Body of pancreas (tissue), 4 donors: ENCODE results near the gene CLDN7. TPM values are rescaled to one million over a fixed set of nuclear protein-coding genes. Genes with fewer than 3 reads are reported as not detected.

Experiments
- ATAC-seq: fragments of 150-250 bp; one replicate; pipeline ENCODE4 v1.9.1; 2016
- DNase-seq, 4 donors: peaks; one replicate each; pipeline ENCODE4 v3.0.0-alpha.2; 2019
- H3K27ac ChIP-seq, 4 donors: fragments of 200-600 bp; sonication (generic); 1 replicate in 3 of 4; 2 replicates in 1 of 4; pipeline versions ENCODE4 v1.5.1 to v1.6.1; 2016 to 2019; ENCODE audit warnings: mild to moderate bottlenecking in 1 of 4, mixed read lengths in 1 of 4, moderate library complexity in 1 of 4
- H3K27me3 ChIP-seq, 2 donors: fragments of 200-600 bp; sonication (generic); one replicate each; pipeline ENCODE4 v1.6.0; 2016; ENCODE audit warnings: mild to moderate bottlenecking in 1 of 2
- H3K36me3 ChIP-seq, 2 donors: fragments of 200-600 bp; sonication (generic); replicated peaks in 1 of 2; 2 replicates each; pipeline ENCODE4 v1.5.1; 2016; ENCODE audit warnings: low read depth in 2 of 2; ENCODE audit not compliant: insufficient read depth in 1 of 2
- H3K4me1 ChIP-seq: fragments of 200-600 bp; sonication (generic); one replicate; pipeline ENCODE4 v1.6.0; 2016
- H3K4me3 ChIP-seq, 2 donors: fragments of 200-600 bp; sonication (generic); 1 replicate in 1 of 2; 2 replicates in 1 of 2; pipeline ENCODE4 v1.5.1; 2016 to 2019
- H3K9me3 ChIP-seq, 3 donors: fragments of 200-600 bp; sonication (generic); 1 replicate in 2 of 3; 2 replicates in 1 of 3; pipeline ENCODE4 v1.5.1; 2016
- CTCF ChIP-seq, 7 experiments: fragments of 450-650 bp in 4 of 7; fragments of 200-600 bp in 3 of 7; sonication (generic) in 3 of 7; IDR thresholded peaks; one replicate each; pipeline ENCODE4 v1.5.1; 2016 to 2019; ENCODE audit warnings: antibody characterized with exemption in 7 of 7
- POLR2A ChIP-seq, 3 donors: fragments of 450-650 bp; IDR thresholded peaks; one replicate each; pipeline ENCODE4 v1.6.1; 2016; ENCODE audit warnings: antibody characterized with exemption in 3 of 3, mild to moderate bottlenecking in 2 of 3
- WGBS, 2 donors: methylation state at CpG; one replicate each; pipeline ENCODE4 v1.1.5; 2017; 5-methylcytosine and 5-hydroxymethylcytosine counted together
- intact Hi-C: fragments of 100-400 bp; cut with DNase I; formaldehyde crosslinking; loops from one replicate; pipeline ENCODE4 v1.15.1; 2023
- total RNA-seq, 2 donors: library from RNA; depleted of rRNA; stranded (reverse); fragments of >200 nt; gene quantifications; one replicate each; pipeline ENCODE4 v1.1.0, GENCODE V29; 2016

CLDN7 gene
- total RNA-seq, 2 donors from 2014 or later = 72.9 to 92.3 TPM

DNA sequence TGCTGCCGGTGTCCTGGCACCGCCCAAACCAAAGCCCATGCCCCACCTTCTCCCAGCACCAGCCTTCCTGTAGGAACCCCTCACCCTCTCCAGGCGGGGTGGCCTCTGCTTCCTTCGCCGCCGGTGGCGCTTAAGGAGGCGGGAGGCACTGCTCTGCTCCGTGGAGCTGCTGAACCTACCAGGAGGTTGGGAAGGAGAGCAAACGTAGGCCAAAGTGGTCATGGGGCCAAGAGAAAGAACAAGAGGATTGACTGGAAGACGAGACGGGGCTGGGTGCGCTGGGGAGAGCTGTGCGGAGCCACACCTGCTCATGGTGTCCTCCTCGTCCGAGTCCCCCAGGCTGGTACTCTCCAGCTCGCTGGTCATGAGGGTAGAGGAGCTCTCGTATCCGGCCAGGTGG is 32.8 kb downstream of the CLDN7 start:
- TF ChIP-seq POLR2A (IDR thresholded peaks at IDR 0.05) = no peak
- TF ChIP-seq CTCF (IDR thresholded peaks at IDR 0.05) = no peak
- H3K9me3 ChIP-seq = no peaks in the 10 kb centered on the region
- no peak overlapping the region for H3K4me3 ChIP-seq
- H3K4me1 ChIP-seq = peaks cover 25% of the 10 kb centered on the region
- peaks cover 0 to 10% of the 10 kb centered on the region in 2 donors for H3K36me3 ChIP-seq
- 92 to 95% methylated on average over 16 to 19 of the region's 19 CpGs for WGBS, 2 donors
- DNase-seq = no peak
- no peak overlapping the region for H3K27ac ChIP-seq
- ATAC-seq = no peak
- no peaks in the 10 kb centered on the region for H3K27me3 ChIP-seq
- intact Hi-C loops = no loop called here

- Histone ChIP-seq H3K27me3 (no peaks in the 10 kb centered on the region), H3K36me3 (peaks cover 0 to 14% of the 10 kb centered on the region in 2 donors), H3K27ac (peak overlapping the region in 1 of 4 donors; percentile 12), H3K4me3 (no peak overlapping the region), H3K4me1 (peaks cover 28% of the 10 kb centered on the region), H3K9me3 (no peaks in the 10 kb centered on the region)
- intact Hi-C loops = no loop called here
- ATAC-seq = no peak
- 87 to 94% methylated on average over 8 to 14 of the region's 14 CpGs for WGBS, 2 donors
- DNase-seq = no peak
- TF ChIP-seq CTCF (IDR thresholded peaks at IDR 0.05) = no peak
- no peak for TF ChIP-seq POLR2A (IDR thresholded peaks at IDR 0.05)
Observed at GRCh38 chr17:7228920-7229319, 33.4 kb downstream of the CLDN7 start.

- no peak for DNase-seq
- Histone ChIP-seq H3K27me3 (no peaks in the 10 kb centered on the region), H3K4me3 (no peak overlapping the region), H3K27ac (peak overlapping the region in 1 of 4 donors; percentile 14), H3K36me3 (peaks cover 0 to 28% of the 10 kb centered on the region in 2 donors), H3K9me3 (no peaks in the 10 kb centered on the region), H3K4me1 (peaks cover 29% of the 10 kb centered on the region)
- intact Hi-C loops = no loop called here
- TF ChIP-seq CTCF (IDR thresholded peaks at IDR 0.05) (no peak), POLR2A (IDR thresholded peaks at IDR 0.05) (no peak)
- WGBS, 2 donors = 89 to 91% methylated on average over 15 to 28 of the region's 31 CpGs
- ATAC-seq = no peak
Observed at GRCh38 chr17:7226721-7227710, 35.3 kb downstream of the CLDN7 start.

- intact Hi-C loops = no loop called here
- peak overlapping the region in 1 of 4 donors; percentile 52 for H3K27ac ChIP-seq
- no peak for ATAC-seq
- no peak for DNase-seq
- no peak for TF ChIP-seq POLR2A (IDR thresholded peaks at IDR 0.05)
- no peak for TF ChIP-seq CTCF (IDR thresholded peaks at IDR 0.05)
- 81% methylated on average over 6 to 21 of the region's 21 CpGs for WGBS, 2 donors
- no peaks in the 10 kb centered on the region for H3K9me3 ChIP-seq
- peaks cover 0 to 28% of the 10 kb centered on the region in 2 donors for H3K36me3 ChIP-seq
- H3K4me3 ChIP-seq = no peak overlapping the region
- H3K27me3 ChIP-seq = no peaks in the 10 kb centered on the region
- peaks cover 35% of the 10 kb centered on the region for H3K4me1 ChIP-seq
Observed at GRCh38 chr17:7225711-7226331, 36.5 kb downstream of the CLDN7 start.
